SU-DHL-6 (cell line): Measurements from ENCODE around the gene TMED3.

Experiments
- H2AFZ ChIP-seq: fragments of 200-600 bp; sonication (generic); 2 replicates; pipeline ENCODE4 v1.6.1; 2014; ENCODE audit warnings: low read depth, mild to moderate bottlenecking, moderate library complexity, mixed read lengths, antibody characterized with exemption, low read length; ENCODE audit not compliant: severe bottlenecking
- H3F3A ChIP-seq: fragments of 200-600 bp; shearing (Covaris generic); 2 replicates; pipeline ENCODE4 v1.6.0; 2016; ENCODE audit warnings: antibody characterized with exemption, mild to moderate bottlenecking; ENCODE audit not compliant: insufficient read depth
- H3K27ac ChIP-seq: fragments of 200-600 bp; sonication (generic); 2 replicates; pipeline ENCODE4 v1.5.1; 2016; ENCODE audit warnings: low read depth, mild to moderate bottlenecking, low read length, moderate library complexity, mixed read lengths
- H3K27me3 ChIP-seq: fragments of 200-600 bp; sonication (generic), shearing (Covaris generic); 2 replicates; pipeline ENCODE4 v1.6.0; 2014; ENCODE audit warnings: mild to moderate bottlenecking, low read length
- H3K36me3 ChIP-seq: fragments of 200-600 bp; sonication (generic); 2 replicates; pipeline ENCODE4 v1.6.1; 2014; ENCODE audit warnings: mild to moderate bottlenecking, low read length, mixed read lengths
- H3K4me2 ChIP-seq: fragments of 300-600, 200-600 bp; shearing (Covaris generic), sonication (generic); 2 replicates; pipeline ENCODE4 v1.6.0; 2014; ENCODE audit warnings: low read length, low read depth, mild to moderate bottlenecking; ENCODE audit not compliant: poor library complexity, severe bottlenecking
- H3K4me3 ChIP-seq: fragments of 200-600 bp; sonication (generic); 2 replicates; pipeline ENCODE4 v1.5.1; 2014; ENCODE audit warnings: antibody characterized with exemption, low read length, mild to moderate bottlenecking, mixed read lengths; ENCODE audit not compliant: insufficient read depth, poor library complexity, severe bottlenecking
- H3K79me2 ChIP-seq: fragments of 200-600 bp; sonication (generic); 2 replicates; pipeline ENCODE4 v1.6.1; 2014; ENCODE audit warnings: mild to moderate bottlenecking, low read length, moderate library complexity; ENCODE audit not compliant: insufficient read depth
- H3K9ac ChIP-seq: fragments of 200-600 bp; sonication (generic); 2 replicates; pipeline ENCODE4 v1.7.0; 2014; ENCODE audit warnings: mild to moderate bottlenecking, low read length
- H3K9me2 ChIP-seq: fragments of 200-600 bp; sonication (generic); replicated peaks from 2 replicates; pipeline ENCODE4 v1.6.1; 2014; ENCODE audit warnings: low read length; ENCODE audit not compliant: insufficient read depth
- H3K9me3 ChIP-seq: fragments of 200-600 bp; sonication (generic); 2 replicates; pipeline ENCODE4 v1.6.1; 2014; ENCODE audit warnings: low read length, mixed read lengths; ENCODE audit not compliant: insufficient read depth
- H4K20me1 ChIP-seq: fragments of 200-600 bp; sonication (generic); 2 replicates; pipeline ENCODE4 v1.6.1; 2014; ENCODE audit warnings: low read depth, mild to moderate bottlenecking, antibody characterized with exemption, low read length, moderate library complexity, mixed read lengths
- CTCF ChIP-seq: fragments of 200-600 bp; sonication (generic); IDR thresholded peaks from one replicate; pipeline ENCODE4 v1.5.1; 2017; ENCODE audit warnings: antibody characterized with exemption, mild to moderate bottlenecking, low read length, moderate library complexity; ENCODE audit not compliant: insufficient read depth, poor library complexity, severe bottlenecking
- EZH2phosphoT487 ChIP-seq: fragments of 200-600 bp; sonication (generic), shearing (Covaris generic); conservative IDR thresholded peaks from 2 replicates; pipeline ENCODE4 v1.6.1; 2018; ENCODE audit warnings: mild to moderate bottlenecking, antibody characterized with exemption, low read length, moderate library complexity, mixed read lengths

TMED3 gene

GRCh38 chr15:79307251-79307650 is 3.7 kb upstream of the TMED3 start:
- H3K27me3 ChIP-seq, result 0 out of 2 replicates have a peak, but pooled peaks cover 2% of the 10 kb centered on the region
- no peak for TF ChIP-seq EZH2phosphoT487
- TF ChIP-seq CTCF, result no peak
- H3F3A ChIP-seq, result 0 out of 2 replicates have a peak, but pooled peaks cover 6% of the 10 kb centered on the region
- H3K79me2 ChIP-seq, result peaks cover 12% of the 10 kb centered on the region
- no peaks in the 10 kb centered on the region for H3K9me3 ChIP-seq
- H3K27ac ChIP-seq, result no peak overlapping the region
- no peaks in the 10 kb centered on the region for H3K9me2 ChIP-seq
- H3K4me3 ChIP-seq, result no peak overlapping the region
- no peak overlapping the region for H2AFZ ChIP-seq
- H3K9ac ChIP-seq, result no peak overlapping the region
- no peaks in the 10 kb centered on the region for H3K36me3 ChIP-seq
- no peak overlapping the region for H3K4me2 ChIP-seq
- H4K20me1 ChIP-seq, result no peaks in the 10 kb centered on the region

GRCh38 chr15:79308874-79309273 is 2.0 kb upstream of the TMED3 start:
- H3K27me3 ChIP-seq, result 0 out of 2 replicates have a peak, but pooled peaks cover 2% of the 10 kb centered on the region
- 0 out of 2 replicates have a peak, but pooled peaks cover 6% of the 10 kb centered on the region for H3F3A ChIP-seq

GRCh38 chr15:79310612-79310984 is 314 bp upstream of the TMED3 start:
- Histone ChIP-seq H4K20me1 (no peaks in the 10 kb centered on the region), H3K9ac (peak overlapping the region; percentile 89)

More at GRCh38 chr15:79308874-79309273, 2.0 kb upstream of the TMED3 start:
- H3K9me2 ChIP-seq, result no peaks in the 10 kb centered on the region
- H2AFZ ChIP-seq, result no peak overlapping the region
- peaks cover 24% of the 10 kb centered on the region for H3K79me2 ChIP-seq
- H3K27ac ChIP-seq, result no peak overlapping the region
- 0 out of 2 replicates have a peak, but pooled peaks cover under 1% of the 10 kb centered on the region for H3K36me3 ChIP-seq
- H3K9me3 ChIP-seq, result no peaks in the 10 kb centered on the region
- no peaks in the 10 kb centered on the region for H4K20me1 ChIP-seq
- TF ChIP-seq EZH2phosphoT487 (no peak), CTCF (no peak)
- no peak overlapping the region for H3K4me2 ChIP-seq
- no peak overlapping the region for H3K9ac ChIP-seq
- H3K4me3 ChIP-seq, result no peak overlapping the region

More at GRCh38 chr15:79310612-79310984, 314 bp upstream of the TMED3 start:
- TF ChIP-seq EZH2phosphoT487 (no peak), CTCF (no peak)
- Histone ChIP-seq H3K27ac (no peak overlapping the region), H3K36me3 (0 out of 2 replicates have a peak, but pooled peaks cover 5% of the 10 kb centered on the region), H3K4me2 (peak overlapping the region; percentile 79), H3K79me2 (peaks cover 24% of the 10 kb centered on the region), H2AFZ (peak overlapping the region; percentile 99), H3F3A (0 out of 2 replicates have a peak, but pooled peaks cover 6% of the 10 kb centered on the region), H3K4me3 (peak overlapping the region; percentile 62), H3K9me3 (no peaks in the 10 kb centered on the region), H3K9me2 (no peaks in the 10 kb centered on the region), H3K27me3 (0 out of 2 replicates have a peak, but pooled peaks cover 2% of the 10 kb centered on the region)
